NCI-H2081 (cell line): Measurements from ENCODE around the gene MTAP.

Experiments
- DNase-seq, 2 experiments: peaks; one replicate each; lab custom pipeline; 2025; lab: John Stamatoyannopoulos, UW

MTAP gene

DNA sequence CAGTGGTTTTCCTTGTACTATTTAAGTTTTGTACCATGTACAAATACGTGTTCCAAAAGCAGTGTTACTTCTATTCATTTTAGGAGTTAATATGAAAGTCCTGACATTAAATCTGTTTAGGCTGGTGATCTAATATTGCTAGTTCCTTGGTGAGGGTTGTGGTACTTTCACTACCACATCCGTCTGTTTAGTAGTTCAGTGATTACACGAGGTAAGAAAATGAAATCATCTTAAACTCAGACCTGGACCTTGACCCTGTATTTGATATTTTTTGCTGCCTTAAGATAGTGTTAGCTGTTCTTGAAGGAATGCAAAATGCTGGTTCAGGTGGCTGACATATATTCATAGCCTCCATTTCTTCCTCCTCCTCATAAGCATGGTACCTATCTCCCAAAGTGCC is 50.3 kb downstream of the MTAP start:
- no peak for DNase-seq

- no peak for DNase-seq
Observed at GRCh38 chr9:21853414-21853813, 51.0 kb downstream of the MTAP start.

- no peak for DNase-seq
Observed at GRCh38 chr9:21854119-21854518, 51.7 kb downstream of the MTAP start.

GRCh38 chr9:21854594-21854993 is 52.2 kb downstream of the MTAP start:
- DNase-seq = no peak

GRCh38 chr9:21856301-21857094 is 54.1 kb downstream of the MTAP start:
- DNase-seq = no peak

GRCh38 chr9:21862871-21863270 is 60.4 kb downstream of the MTAP start:
- no peak for DNase-seq

DNA sequence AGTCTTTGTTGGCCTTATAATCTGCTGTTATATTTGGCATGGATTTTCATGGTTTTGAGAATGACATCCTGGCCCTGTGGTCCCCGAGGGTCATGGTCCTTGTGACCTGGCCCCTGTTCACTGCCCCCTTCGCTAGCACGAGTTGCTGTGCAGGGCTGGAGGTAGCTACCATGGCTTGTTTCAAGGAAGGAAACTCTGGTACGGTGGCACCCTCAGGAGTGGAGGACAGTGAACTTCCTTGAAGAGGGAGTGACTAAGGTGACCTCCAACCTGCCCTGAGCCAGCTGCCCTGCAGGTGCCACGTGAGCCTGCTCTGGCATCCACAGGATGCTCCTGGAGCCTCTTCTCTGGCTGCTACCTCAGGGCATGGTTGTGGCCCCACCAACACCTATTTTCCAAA is 62.1 kb downstream of the MTAP start:
- DNase-seq = no peak

- DNase-seq = no peak
Observed at GRCh38 chr9:21866302-21866701, 63.9 kb downstream of the MTAP start.

GRCh38 chr9:21871256-21871975 is 69.0 kb downstream of the MTAP start:
- no peak for DNase-seq

- no peak for DNase-seq
Observed at GRCh38 chr9:21872696-21873095, 70.3 kb downstream of the MTAP start.

- DNase-seq = no peak
Observed at GRCh38 chr9:21873540-21874221, 71.2 kb downstream of the MTAP start.

DNA sequence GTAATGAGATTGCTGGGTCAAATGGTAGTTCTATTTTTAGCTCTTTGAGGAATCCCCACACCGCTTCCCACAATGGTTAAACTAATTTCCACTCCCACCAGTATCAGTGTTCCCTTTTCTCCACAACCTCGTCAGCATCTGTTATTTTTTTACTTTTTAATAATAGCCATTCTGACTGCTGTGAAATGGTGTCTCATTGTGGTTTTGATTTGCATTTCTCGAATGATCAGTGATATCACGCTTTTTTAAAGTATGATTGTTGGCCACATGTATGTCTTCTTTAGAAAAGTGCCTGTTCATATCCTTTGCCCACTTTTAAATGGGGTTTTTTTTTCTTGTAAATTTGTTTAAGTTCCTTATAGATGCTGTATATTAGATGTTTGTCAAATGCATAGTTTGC is 73.5 kb downstream of the MTAP start:
- no peak for DNase-seq

DNA sequence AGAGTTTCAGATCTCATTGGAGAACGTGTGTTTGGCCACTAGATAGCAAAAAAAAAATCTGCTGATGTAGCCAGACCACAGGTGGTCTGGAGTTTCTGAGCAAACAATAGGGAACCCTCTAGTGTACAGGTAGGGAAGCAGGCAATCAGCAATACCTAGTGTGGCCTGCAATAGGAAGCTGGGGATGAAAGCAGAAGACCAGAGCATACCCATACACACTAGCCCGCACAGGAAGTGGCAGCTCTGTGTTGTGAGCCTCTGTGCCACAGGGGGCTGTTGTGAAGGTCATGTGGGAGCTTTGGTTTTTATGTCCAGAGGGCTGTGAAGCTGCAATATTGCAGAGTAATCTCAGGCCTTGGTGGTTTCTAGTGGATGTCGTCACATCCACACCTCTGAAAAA is 81.2 kb downstream of the MTAP start:
- DNase-seq = no peak

DNA sequence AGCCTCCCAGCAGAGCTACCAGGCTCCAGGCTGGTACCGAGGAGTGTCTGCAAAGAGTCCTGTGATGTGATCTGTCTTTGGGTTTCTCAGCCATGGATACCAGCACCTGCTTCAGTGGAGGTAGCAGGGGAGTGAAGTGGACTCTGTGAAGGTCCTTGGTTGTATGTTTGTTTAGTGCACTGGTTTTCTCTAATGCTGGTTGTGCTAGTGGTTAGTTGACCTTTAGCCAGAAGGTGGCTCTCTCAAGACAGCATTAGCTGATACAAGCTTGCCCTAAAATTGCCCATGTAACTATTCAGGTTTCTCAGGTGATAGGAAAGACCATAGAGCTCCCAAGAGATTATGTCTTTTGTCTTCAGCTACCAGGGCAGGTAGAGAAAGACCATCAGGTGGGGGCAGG is 87.2 kb downstream of the MTAP start:
- DNase-seq = no peak

DNA sequence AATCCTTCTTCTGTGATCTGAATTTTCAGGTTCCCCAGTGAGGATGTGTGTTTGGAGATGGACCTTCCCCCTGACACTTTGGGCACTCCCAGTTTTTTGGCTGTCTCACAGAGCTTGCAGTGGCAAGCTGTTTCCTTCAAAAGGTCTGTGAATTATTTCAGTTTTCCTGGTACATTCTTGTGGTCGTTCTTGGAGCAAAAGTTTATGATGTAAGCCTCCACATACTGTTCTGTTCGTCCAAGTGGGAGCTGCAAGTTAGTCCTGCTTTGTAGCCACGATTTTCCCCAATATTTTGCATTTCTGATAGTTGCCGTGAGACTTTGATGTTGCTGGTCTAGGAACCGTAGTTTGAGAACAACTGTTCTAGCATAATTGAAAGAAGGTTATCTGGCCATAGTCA is 88.3 kb downstream of the MTAP start:
- DNase-seq = no peak

GRCh38 chr9:21901546-21901945 is 99.1 kb downstream of the MTAP start:
- DNase-seq = no peak

GRCh38 chr9:21902136-21902535 is 99.7 kb downstream of the MTAP start:
- no peak for DNase-seq

DNA sequence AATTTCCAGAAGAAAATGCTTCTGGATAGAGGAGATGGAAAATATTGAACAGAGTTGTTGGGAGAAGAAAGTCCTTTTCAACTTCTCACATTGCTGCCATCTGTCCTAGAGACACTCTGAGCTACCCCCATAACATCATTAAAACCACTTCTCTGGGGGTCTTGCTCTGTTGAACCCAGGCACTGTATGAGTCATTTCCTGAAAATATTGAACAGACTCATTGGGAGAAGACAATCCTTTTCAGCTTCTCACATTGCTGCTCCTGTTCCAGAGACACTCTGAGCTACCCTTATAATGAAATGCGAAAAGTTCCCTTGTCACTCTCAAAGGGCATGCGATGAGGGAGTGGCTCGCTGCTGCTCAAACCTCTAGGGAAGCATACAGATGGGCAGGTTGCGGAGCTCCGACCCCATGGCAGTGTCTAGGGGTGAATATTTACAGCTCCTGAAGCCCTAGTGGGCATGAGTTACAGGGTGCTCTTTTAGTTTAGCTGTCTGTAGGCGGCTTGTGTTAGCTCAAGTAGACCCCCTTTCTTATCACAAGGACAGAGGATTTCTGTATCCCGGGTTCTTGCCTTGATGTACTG is 101.0 kb downstream of the MTAP start:
- no peak for DNase-seq

- no peak for DNase-seq
Observed at GRCh38 chr9:21904371-21904770, 101.9 kb downstream of the MTAP start.

DNA sequence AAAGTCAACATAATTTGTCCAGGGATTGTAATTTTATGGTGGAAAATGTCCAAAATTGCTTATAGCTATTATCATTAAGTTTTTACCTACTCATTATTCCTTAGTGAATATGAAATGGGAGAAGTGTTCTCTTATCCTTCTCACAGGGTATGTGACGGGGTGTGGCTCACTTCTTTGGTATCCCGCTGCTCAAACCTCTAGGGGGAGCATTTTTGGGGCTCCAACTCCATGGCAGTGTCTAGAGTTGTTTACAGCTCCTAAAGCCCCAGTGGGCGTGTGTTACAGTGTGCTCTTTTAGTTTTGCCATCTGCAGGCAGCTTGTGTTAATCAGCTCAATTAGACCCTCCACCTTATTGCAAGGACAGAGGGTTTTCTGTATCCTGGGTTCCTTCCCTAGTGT is 102.3 kb downstream of the MTAP start:
- no peak for DNase-seq

DNA sequence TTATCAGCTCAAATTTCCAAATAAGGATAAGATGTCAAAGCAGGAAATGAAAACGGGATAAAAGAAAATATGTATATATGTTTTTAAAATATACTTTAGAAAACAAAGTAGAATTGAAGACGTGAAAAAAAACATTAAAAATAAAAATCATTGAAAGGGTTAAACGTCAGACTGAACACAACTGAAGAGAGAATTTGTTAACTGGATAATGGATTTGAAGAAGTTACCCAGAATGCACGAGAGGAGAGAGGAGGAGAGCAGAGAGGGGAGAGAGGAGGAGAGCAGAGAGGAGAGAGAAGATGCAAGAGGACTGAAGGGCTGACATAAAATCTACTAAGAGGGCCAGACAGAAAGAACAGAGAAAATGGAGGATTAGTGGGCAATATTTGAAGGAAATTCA is 103.8 kb downstream of the MTAP start:
- DNase-seq = no peak

- no peak for DNase-seq
Observed at GRCh38 chr9:21906881-21907280, 104.4 kb downstream of the MTAP start.
